DOHH2 (cell line): ENCODE measurements around the gene MYO10.

ENCODE experiments used
- H3F3A ChIP-seq: fragments of 200-600 bp; sonication (generic), shearing (Covaris generic); 2 replicates; pipeline ENCODE4 v1.6.0; 2016; ENCODE audit warnings: antibody characterized with exemption, mild to moderate bottlenecking; ENCODE audit not compliant: control insufficient read depth, insufficient read depth
- H3K27ac ChIP-seq: fragments of 200-600 bp; sonication (generic); 2 replicates; pipeline ENCODE4 v1.5.1; 2014; ENCODE audit warnings: low read depth, mild to moderate bottlenecking, low read length, moderate library complexity
- H3K27me3 ChIP-seq: fragments of 200-600 bp; sonication (generic); 2 replicates; pipeline ENCODE4 v1.6.1; 2014; ENCODE audit warnings: mild to moderate bottlenecking, low read length, mixed read lengths; ENCODE audit not compliant: control insufficient read depth
- H3K36me3 ChIP-seq: fragments of 200-600 bp; sonication (generic); 2 replicates; pipeline ENCODE4 v1.6.1; 2014; ENCODE audit warnings: mild to moderate bottlenecking, low read length, moderate library complexity, mixed read lengths; ENCODE audit not compliant: control insufficient read depth
- H3K4me1 ChIP-seq: fragments of 200-600 bp; sonication (generic); 2 replicates; pipeline ENCODE4 v1.6.1; 2014; ENCODE audit warnings: mild to moderate bottlenecking, low read length, mixed read lengths; ENCODE audit not compliant: control insufficient read depth
- H3K4me2 ChIP-seq: fragments of 200-600 bp; sonication (generic); 2 replicates; pipeline ENCODE4 v1.6.0; 2014; ENCODE audit warnings: mild to moderate bottlenecking, low read length, moderate library complexity
- H3K4me3 ChIP-seq: fragments of 200-600 bp; sonication (generic); 2 replicates; pipeline ENCODE4 v1.5.1; 2014; ENCODE audit warnings: mild to moderate bottlenecking, low read length, mixed read lengths
- H3K79me2 ChIP-seq: fragments of 200-600 bp; sonication (generic); 2 replicates; pipeline ENCODE4 v1.6.1; 2014; ENCODE audit warnings: mild to moderate bottlenecking, low read length, mixed read lengths; ENCODE audit not compliant: control insufficient read depth
- H3K9me2 ChIP-seq: fragments of 200-600 bp; sonication (generic); replicated peaks from 2 replicates; pipeline ENCODE4 v1.6.1; 2014; ENCODE audit warnings: mild to moderate bottlenecking, low read length, mixed read lengths; ENCODE audit not compliant: control insufficient read depth
- H3K9me3 ChIP-seq: fragments of 200-600 bp; sonication (generic); 2 replicates; pipeline ENCODE4 v1.6.1; 2014; ENCODE audit warnings: antibody characterized with exemption, low read length, mixed read lengths; ENCODE audit not compliant: control insufficient read depth, insufficient read depth
- H4K20me1 ChIP-seq: fragments of 200-600 bp; sonication (generic); 2 replicates; pipeline ENCODE4 v1.6.0; 2014; ENCODE audit warnings: low read depth, mild to moderate bottlenecking, antibody characterized with exemption, low read length, moderate library complexity; ENCODE audit not compliant: control insufficient read depth, insufficient read depth
- EZH2phosphoT487 ChIP-seq: fragments of 200-600 bp; sonication (generic); IDR thresholded peaks from 2 replicates; pipeline ENCODE4 v1.6.1; 2017; ENCODE audit warnings: borderline replicate concordance, mild to moderate bottlenecking, antibody characterized with exemption, low read length, moderate library complexity, mixed read lengths
- TF ChIP-seq, protein P1 (sequence below): fragments of 200-600 bp; sonication (generic); IDR thresholded peaks from one replicate; pipeline ENCODE4 v1.5.1; 2014; ENCODE audit warnings: antibody characterized with exemption, mild to moderate bottlenecking, low read depth, low read length; ENCODE audit not compliant: poor library complexity, severe bottlenecking

Gene MYO10

DNA sequence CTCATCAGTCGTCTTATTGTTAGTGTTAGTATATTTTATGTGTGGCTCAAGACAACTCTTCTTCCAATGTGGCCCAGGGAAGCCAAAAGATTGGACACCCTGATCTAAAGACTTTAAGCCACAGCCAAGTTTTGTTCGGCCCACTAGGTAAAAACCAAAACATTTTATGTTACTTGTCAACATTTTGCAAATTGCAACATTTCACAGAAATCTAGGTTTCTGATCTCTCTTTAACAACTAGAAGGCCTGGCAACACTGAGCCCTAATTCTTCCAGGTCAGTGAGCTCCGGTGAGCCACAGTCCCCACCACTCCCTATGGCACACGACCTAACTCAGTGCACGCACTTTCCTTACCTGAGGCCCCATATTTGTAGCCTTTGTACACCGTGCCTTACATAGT, 24.0 kb downstream of the MYO10 start:
- no peaks in the 10 kb centered on the region for H3K4me1 ChIP-seq
- H3K27ac ChIP-seq, result no peak overlapping the region
- H3K79me2 ChIP-seq, result no peaks in the 10 kb centered on the region

DNA sequence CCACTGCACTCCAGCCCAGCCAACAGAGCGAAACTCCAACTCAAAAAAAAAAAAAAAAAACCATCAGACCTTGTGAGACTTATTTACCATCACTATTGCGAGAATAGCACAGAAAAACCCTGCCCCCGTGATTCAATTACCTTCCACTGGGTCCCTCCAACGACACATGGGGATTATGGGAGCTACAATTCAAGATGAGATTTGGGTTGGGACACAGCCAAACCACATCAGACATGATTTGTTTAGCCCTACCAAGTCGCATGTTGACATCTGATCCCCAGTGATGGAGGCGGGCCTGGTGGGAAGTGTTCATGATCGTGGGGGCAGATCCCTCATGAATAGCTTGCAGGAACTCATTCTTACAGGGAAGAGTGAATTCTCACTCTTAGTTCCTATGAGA, 26.6 kb downstream of the MYO10 start:
- TF ChIP-seq, protein P1, sequence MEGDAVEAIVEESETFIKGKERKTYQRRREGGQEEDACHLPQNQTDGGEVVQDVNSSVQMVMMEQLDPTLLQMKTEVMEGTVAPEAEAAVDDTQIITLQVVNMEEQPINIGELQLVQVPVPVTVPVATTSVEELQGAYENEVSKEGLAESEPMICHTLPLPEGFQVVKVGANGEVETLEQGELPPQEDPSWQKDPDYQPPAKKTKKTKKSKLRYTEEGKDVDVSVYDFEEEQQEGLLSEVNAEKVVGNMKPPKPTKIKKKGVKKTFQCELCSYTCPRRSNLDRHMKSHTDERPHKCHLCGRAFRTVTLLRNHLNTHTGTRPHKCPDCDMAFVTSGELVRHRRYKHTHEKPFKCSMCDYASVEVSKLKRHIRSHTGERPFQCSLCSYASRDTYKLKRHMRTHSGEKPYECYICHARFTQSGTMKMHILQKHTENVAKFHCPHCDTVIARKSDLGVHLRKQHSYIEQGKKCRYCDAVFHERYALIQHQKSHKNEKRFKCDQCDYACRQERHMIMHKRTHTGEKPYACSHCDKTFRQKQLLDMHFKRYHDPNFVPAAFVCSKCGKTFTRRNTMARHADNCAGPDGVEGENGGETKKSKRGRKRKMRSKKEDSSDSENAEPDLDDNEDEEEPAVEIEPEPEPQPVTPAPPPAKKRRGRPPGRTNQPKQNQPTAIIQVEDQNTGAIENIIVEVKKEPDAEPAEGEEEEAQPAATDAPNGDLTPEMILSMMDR, result no peak
- no peak for TF ChIP-seq EZH2phosphoT487
- no peaks in the 10 kb centered on the region for H3K36me3 ChIP-seq
- H3K4me2 ChIP-seq, result no peak overlapping the region
- no peaks in the 10 kb centered on the region for H3K9me2 ChIP-seq
- H3K79me2 ChIP-seq, result no peaks in the 10 kb centered on the region
- H3K9me3 ChIP-seq, result no peaks in the 10 kb centered on the region
- H3K4me1 ChIP-seq, result no peaks in the 10 kb centered on the region
- no peaks in the 10 kb centered on the region for H3K27me3 ChIP-seq
- no peaks in the 10 kb centered on the region for H4K20me1 ChIP-seq
- no peak overlapping the region for H3K4me3 ChIP-seq
- H3F3A ChIP-seq, result no peaks in the 10 kb centered on the region
- H3K27ac ChIP-seq, result no peak overlapping the region

More for the DNA sequence above, 24.0 kb downstream of the MYO10 start:
- H3F3A ChIP-seq, result no peaks in the 10 kb centered on the region
- H3K36me3 ChIP-seq, result no peaks in the 10 kb centered on the region
- H4K20me1 ChIP-seq, result no peaks in the 10 kb centered on the region
- no peak for TF ChIP-seq EZH2phosphoT487
- TF ChIP-seq, protein P1, result no peak
- no peaks in the 10 kb centered on the region for H3K9me3 ChIP-seq
- H3K9me2 ChIP-seq, result no peaks in the 10 kb centered on the region
- no peak overlapping the region for H3K4me3 ChIP-seq
- no peaks in the 10 kb centered on the region for H3K27me3 ChIP-seq
- H3K4me2 ChIP-seq, result no peak overlapping the region

GRCh38 chr5:16907270-16907669, 28.8 kb downstream of the MYO10 start:
- Histone ChIP-seq H3K36me3 (no peaks in the 10 kb centered on the region), H3K4me1 (no peaks in the 10 kb centered on the region), H3K27ac (no peak overlapping the region), H3K4me2 (no peak overlapping the region), H3K4me3 (no peak overlapping the region), H4K20me1 (no peaks in the 10 kb centered on the region), H3K79me2 (no peaks in the 10 kb centered on the region), H3K27me3 (no peaks in the 10 kb centered on the region), H3K9me2 (no peaks in the 10 kb centered on the region), H3F3A (no peaks in the 10 kb centered on the region), H3K9me3 (no peaks in the 10 kb centered on the region)
- no peak for TF ChIP-seq EZH2phosphoT487
- TF ChIP-seq, protein P1, result no peak

DNA sequence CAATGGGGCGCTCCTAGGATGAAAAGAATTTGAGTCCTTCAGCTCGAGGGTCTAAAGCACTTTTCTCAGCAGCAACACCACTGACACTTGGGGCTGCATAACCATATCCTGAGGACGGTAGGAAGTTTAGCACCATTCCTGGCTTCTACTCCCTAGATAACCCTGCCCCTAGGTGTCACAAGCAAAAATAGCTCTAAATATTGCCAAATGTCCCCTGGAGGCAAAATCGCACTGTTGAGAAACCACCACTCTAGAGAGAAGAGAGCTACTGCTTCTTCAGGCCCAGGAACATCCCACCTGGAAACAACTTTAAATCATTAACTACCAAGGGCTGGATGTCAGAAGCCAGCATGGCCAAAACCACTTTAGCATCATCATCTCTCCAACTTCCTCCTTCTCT, 29.8 kb downstream of the MYO10 start:
- Histone ChIP-seq H3K4me2 (no peak overlapping the region), H4K20me1 (no peaks in the 10 kb centered on the region), H3K27me3 (no peaks in the 10 kb centered on the region), H3F3A (no peaks in the 10 kb centered on the region), H3K9me3 (no peaks in the 10 kb centered on the region), H3K4me1 (no peaks in the 10 kb centered on the region), H3K27ac (no peak overlapping the region), H3K36me3 (no peaks in the 10 kb centered on the region), H3K4me3 (no peak overlapping the region), H3K79me2 (no peaks in the 10 kb centered on the region), H3K9me2 (no peaks in the 10 kb centered on the region)
- TF ChIP-seq EZH2phosphoT487, result no peak
- TF ChIP-seq, protein P1, result no peak
